Measurements from ENCODE around the gene SGF29.
"Not testable (repeated sequence)": the region's sequence is repeated elsewhere in the genome, so short reads cannot be mapped to it uniquely, and the experiment has no call there.

The SGF29 gene

GRCh38 chr16:28553776-28554633 is at the start of gene SGF29:
Gene SGF29 (plus strand): TSS chr16:28553920. CDS start chr16:28581070, 27,150 bp downstream.
- peak; percentile 91 to 92 for DNase-seq

DNA sequence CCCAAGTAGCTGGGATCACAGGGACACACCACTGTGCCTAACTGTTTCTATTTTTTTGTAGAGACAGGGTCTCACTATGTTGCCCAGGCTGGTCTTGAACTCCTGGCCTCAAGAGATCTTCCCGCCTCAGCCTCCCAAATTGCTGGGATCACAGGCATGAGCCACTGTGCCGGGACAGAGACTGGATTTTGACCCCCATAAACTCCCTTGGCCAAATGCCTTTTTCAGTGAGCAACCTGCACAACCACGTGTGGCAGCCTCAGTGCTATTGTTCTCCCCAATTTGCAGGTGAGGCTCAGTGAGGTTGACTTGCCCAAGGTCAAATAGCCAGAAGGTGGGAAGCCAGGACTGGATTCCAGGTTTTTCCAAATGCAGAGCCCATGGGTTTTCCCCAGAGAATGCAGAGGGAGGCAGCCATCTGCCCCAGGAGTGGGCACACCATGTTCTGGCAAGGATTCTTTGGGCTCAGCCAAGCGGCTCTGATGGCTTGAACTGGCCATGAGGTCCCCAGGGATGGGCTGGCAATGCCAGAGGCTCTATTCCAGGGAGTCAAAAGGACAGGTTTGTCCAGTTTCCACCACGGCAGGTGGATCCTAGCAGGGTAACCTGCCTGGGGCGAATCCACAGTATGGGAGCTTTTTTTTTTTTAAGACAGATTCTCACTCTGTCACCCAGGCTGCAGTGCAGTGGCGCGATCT is 48.9 kb upstream of the SGF29 start:
- DNase-seq, result no peak

- DNase-seq, result no peak
These were observed 48.1 kb upstream of the SGF29 start for GRCh38 chr16:28505489-28506137.

DNA sequence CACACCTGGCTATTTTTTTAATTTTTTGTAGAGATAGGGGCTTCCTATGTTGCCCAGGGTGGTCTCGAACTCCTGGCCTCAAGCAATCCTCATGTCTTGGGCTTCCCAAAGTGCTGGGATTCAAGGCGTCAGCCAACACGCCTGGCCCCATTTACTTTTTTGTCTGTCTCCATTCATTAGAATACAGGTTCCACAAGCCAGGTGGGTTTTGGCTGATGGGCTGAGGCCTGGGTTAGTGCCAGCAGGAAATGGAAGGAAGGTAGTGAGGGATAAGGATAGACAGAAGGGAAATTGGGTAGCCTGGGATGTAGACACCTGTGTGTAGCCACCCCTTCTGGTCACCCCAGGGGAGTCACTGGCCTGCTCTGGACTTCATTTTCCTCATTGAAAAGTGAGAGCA is 42.7 kb upstream of the SGF29 start:
- DNase-seq, result no peak

- DNase-seq, result no peak
These were observed 41.6 kb upstream of the SGF29 start for GRCh38 chr16:28511801-28512789.

- no peak for DNase-seq
These were observed 40.1 kb upstream of the SGF29 start for GRCh38 chr16:28513484-28514181.

- DNase-seq, result no peak
These were observed 39.5 kb upstream of the SGF29 start for GRCh38 chr16:28514246-28514645.

- DNase-seq, result no peak
These were observed 33.0 kb upstream of the SGF29 start for GRCh38 chr16:28520672-28521071.

GRCh38 chr16:28521436-28521835 is 32.3 kb upstream of the SGF29 start:
- DNase-seq, result no peak

DNA sequence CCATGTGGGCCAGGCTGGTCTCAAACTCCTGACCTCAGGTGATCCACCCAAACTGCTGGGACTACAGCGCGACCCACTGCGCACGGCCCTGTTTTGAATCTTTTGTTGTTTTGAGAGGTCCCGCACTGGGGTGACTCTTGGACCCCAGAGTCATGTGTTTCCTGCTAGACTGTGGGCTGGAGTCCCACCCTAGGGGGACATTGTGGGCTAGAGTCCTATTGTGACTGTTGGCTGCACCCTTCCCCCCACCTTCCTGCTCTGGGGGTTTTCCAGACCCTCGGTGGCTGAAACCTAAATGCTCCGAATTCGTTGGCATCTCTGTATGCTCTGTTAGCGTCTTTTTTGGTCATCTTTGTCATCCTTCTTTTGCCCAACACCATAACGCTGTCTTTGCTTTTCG is 30.9 kb upstream of the SGF29 start:
- no peak for DNase-seq

GRCh38 chr16:28524681-28525171 is 29.0 kb upstream of the SGF29 start:
- no peak for DNase-seq

- DNase-seq, result no peak
These were observed 27.3 kb upstream of the SGF29 start for GRCh38 chr16:28526201-28527099.

DNA sequence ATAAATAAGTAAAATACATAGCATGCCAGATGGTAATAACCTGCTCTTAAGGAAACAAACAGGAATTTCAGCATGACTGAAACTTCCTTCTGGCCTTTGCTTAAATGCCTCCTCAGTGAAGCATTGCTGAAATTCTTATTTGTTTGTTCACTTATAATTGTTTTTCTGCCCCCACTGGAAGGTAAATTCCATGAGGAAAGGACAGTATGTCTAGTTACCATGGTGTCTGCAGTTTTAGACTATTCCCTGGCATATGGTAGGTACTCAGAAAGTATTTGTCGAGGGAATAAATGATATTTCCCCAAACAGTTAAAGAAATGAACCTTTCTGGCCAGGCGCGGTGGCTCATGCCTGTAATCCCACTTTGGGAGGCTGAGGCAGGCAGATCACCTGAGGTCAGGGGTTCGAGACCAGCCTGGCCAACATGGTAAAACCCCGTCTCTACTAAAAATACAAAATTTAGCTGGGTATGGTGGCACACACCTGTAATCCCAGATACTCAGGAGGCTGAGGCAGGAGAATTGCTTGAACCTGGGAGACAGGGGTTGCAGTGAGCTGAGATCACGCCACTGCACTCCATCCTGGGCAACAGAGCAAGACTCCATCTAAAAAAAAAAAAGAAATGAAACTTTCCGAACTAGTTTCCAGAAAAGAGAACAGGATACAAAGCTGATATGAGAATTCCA is 26.5 kb upstream of the SGF29 start:
- not testable (repeated sequence) for DNase-seq

- DNase-seq, result no peak
These were observed 25.7 kb upstream of the SGF29 start for GRCh38 chr16:28527985-28528384.

DNA sequence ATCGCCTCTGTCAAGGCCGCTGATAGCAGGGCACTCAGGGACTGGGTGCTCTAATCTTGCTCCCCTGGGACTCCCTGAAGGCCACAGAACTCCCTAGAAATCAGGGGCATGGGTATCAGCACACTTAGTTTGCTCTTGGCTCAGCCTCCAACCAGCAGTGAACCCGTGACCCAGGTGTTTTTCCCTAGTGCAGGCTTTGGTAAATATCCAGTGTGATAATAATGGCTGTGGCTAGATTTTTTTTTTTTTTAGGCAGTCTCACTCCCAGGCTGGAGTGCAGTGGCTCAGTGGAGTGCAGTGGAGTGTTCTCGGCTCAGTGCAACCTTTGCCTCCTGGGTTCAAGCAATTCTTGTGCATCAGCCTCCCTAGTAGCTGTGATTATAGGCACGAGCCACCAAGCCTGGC is 25.3 kb upstream of the SGF29 start:
- no peak for DNase-seq

GRCh38 chr16:28529124-28529523 is 24.6 kb upstream of the SGF29 start:
- no peak for DNase-seq

DNA sequence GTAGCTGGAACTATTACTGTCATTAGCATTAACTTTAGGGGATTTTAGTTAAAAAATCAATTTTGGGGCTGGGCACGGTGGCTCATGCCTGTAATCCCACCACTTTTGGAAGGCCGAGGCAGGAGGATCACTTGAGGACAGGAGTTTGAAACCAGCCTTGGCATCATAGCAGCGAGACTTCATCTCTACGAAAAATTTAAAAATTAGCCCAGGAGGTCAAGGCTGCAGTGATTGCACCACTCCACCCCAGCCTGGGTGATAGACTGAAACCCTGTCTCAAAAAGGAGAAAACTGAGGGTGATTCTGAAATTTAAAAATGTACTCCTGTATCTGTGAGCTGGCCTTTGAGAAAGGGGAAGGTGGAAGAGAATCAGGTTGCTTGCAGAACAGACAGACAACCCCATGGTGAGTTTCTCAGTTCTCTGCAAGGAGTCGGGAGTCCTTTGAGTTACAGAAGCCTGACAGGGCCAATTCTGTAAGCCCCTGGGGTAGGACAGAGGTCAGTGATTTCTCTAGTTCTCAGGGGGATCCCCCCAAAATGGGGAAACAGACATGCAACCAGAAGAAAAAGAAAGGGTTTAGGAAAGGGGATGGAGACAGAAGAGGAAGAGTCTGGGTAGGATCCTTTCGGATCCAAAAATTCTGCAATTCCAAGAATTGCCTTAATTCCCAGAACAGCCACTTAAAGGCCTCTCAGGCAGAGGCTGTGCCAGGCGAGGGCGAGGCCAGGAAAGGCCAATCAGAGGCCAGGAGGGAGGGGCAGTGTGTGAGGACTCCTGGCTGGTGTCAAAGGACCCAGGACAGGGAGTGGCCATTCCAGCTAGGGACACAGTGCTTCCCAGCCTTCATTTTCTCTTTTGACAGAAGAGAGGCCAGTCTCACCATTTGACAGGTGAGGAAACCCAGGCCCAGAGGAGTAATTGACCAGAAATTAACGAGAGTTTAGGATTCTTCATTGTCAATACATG is 21.7 kb upstream of the SGF29 start:
- no peak for DNase-seq

GRCh38 chr16:28532940-28533647 is 20.6 kb upstream of the SGF29 start:
- DNase-seq, result no peak
